ENCODE results near the gene KCTD3. TPM values are rescaled to one million over a fixed set of nuclear protein-coding genes. Genes with fewer than 3 reads are reported as not detected.

KCTD3 gene
- total RNA-seq, 1 donor from 2014 or later: 24.7 TPM

DNA sequence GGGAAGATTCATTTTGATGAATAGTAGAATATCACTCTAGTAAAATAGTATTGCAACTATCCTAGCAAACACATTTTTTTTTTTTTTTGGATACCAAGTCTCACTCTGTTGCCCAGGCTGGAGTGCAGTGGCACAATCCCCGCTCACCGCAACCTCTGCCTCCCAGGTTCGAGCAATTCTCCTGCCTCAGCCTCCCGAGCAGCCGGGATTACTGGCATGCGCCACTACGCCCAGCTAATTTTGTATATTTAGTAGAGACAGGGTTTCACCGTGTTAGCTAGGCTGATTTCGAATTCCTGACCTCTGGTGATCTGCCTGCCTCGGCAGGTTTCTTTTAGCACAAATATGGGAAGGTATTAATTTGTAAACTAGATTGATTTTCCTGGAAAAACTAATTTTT is 33.8 kb downstream of the KCTD3 start:
- TF ChIP-seq CTCF (conservative IDR thresholded peaks at IDR 0.05; ENCODE audit: low read depth, low read length): no peak
- H3K4me3 ChIP-seq (ENCODE audit: low read depth, low read length): no peak overlapping the region
- no peak for DNase-seq (ENCODE audit: low read depth)

- DNase-seq (ENCODE audit: low read depth): no peak
- TF ChIP-seq CTCF (conservative IDR thresholded peaks at IDR 0.05; ENCODE audit: low read depth, low read length): no peak
- H3K4me3 ChIP-seq (ENCODE audit: low read depth, low read length): no peak overlapping the region
These were observed 34.2 kb downstream of the KCTD3 start for GRCh38 chr1:215601276-215601675.

DNA sequence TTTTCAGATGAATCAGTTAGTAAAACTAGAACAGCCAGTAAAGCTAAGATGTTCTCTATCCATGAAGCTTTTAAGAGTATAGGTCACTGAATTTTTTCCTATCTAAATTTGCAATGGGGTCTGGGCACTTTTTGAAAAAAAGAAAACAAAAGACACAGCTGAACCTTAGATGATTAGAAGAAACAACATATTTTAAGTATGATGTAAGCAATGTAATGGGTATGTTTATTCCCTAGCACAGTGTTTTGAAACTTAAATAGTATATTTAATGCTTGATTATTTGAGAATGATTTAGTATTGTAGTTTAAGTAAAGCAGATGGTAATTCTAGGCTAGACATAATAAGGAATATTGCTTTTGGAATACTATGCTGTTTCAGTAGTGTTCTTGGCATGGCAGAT is 36.2 kb downstream of the KCTD3 start:
- TF ChIP-seq CTCF (conservative IDR thresholded peaks at IDR 0.05; ENCODE audit: low read depth, low read length): no peak
- no peak overlapping the region for H3K4me3 ChIP-seq (ENCODE audit: low read depth, low read length)
- DNase-seq (ENCODE audit: low read depth): no peak

DNA sequence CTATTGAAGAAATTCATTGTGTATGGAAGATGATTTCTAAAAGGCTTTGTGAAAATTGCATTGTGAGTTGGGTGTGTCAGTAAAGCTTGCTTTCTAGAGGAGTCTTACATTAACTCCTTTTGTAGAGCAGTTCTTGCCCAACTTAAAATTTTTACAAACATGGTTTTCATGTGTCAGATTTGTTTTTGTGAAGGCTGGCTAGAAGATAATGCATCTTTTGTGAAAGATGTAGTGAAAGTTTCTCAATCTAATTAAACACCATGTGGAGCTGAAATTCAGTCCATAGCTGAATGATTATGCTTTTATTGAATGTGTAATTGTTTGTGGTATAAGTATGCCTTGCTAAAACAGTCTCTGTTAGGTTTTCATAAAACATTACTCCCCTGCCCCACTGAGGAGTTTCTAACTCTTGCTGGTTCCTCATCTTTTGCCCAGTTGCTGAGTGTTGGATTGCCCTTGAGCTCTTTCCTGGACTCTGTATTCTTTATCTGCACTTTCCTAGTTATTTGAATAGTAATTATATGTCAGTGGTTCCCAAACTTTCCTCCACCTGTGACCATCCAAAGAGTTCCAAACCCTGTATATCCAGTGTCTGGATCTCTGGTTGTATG is 38.0 kb downstream of the KCTD3 start:
- no peak for DNase-seq (ENCODE audit: low read depth)
- TF ChIP-seq CTCF (conservative IDR thresholded peaks at IDR 0.05; ENCODE audit: low read depth, low read length): no peak
- H3K4me3 ChIP-seq (ENCODE audit: low read depth, low read length): no peak overlapping the region

- H3K4me3 ChIP-seq (ENCODE audit: low read depth, low read length): no peak overlapping the region
- no peak for DNase-seq (ENCODE audit: low read depth)
- TF ChIP-seq CTCF (conservative IDR thresholded peaks at IDR 0.05; ENCODE audit: low read depth, low read length): no peak
These were observed 38.9 kb downstream of the KCTD3 start for GRCh38 chr1:215606036-215606435.

GRCh38 chr1:215606564-215607168 is 39.6 kb downstream of the KCTD3 start:
- H3K4me3 ChIP-seq (ENCODE audit: low read depth, low read length): no peak overlapping the region
- TF ChIP-seq CTCF (conservative IDR thresholded peaks at IDR 0.05; ENCODE audit: low read depth, low read length): no peak
- DNase-seq (ENCODE audit: low read depth): no peak

DNA sequence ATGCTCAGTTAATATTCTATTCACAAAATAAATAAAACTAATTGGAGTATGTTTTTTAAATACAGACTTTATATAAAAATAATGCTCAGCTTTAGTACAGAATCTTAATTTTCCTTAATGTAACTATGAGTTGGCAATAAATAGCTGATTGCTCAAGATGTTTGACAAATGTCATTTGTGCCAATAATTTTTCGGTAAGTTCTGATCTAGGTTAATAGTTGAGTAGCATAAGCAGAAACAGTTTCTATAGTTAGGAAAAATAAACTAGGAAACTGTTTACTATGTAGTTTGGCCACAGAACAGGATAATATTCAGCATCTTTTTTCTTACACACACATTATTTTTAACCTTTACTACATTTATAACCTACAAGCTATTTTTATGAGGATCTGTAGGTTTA is 40.3 kb downstream of the KCTD3 start:
- TF ChIP-seq CTCF (conservative IDR thresholded peaks at IDR 0.05; ENCODE audit: low read depth, low read length): no peak
- no peak overlapping the region for H3K4me3 ChIP-seq (ENCODE audit: low read depth, low read length)
- no peak for DNase-seq (ENCODE audit: low read depth)
